Adipocyte (in vitro differentiated cells): ENCODE results near the gene RBM45.
A peak's percentile ranks its signal among the peaks of the same experiment; 100 is the strongest.
"Not testable (repeated sequence)": the region's sequence is repeated elsewhere in the genome, so short reads cannot be mapped to it uniquely, and the experiment has no call there.

Source experiments
- DNase-seq: peaks from one replicate; pipeline ENCODE4 v3.0.0-alpha.2; 2015; ENCODE audit warnings: low read depth
- H3K27me3 ChIP-seq: replicated peaks from 2 replicates; pipeline ENCODE4 v1.7.0; 2013; ENCODE audit warnings: mild to moderate bottlenecking, low read length, moderate library complexity; ENCODE audit not compliant: control insufficient read depth, insufficient read depth
- H3K36me3 ChIP-seq: 2 replicates; pipeline ENCODE4 v1.7.0; 2013; ENCODE audit warnings: low read length, mild to moderate bottlenecking, moderate library complexity; ENCODE audit not compliant: control insufficient read depth, insufficient read depth, severe bottlenecking
- H3K4me1 ChIP-seq: 2 replicates; pipeline ENCODE4 v1.7.0; 2013; ENCODE audit warnings: mild to moderate bottlenecking, low read length, moderate library complexity; ENCODE audit not compliant: control insufficient read depth, insufficient read depth
- H3K4me3 ChIP-seq: 2 replicates; pipeline ENCODE4 v1.7.0; 2013; ENCODE audit warnings: mild to moderate bottlenecking, low read length, moderate library complexity
- H3K9ac ChIP-seq: 2 replicates; pipeline ENCODE4 v1.7.0; 2013; ENCODE audit warnings: mild to moderate bottlenecking, low read length, moderate library complexity
- H3K9me3 ChIP-seq: 2 replicates; pipeline ENCODE4 v1.7.0; 2013; ENCODE audit warnings: mild to moderate bottlenecking, low read length, moderate library complexity; ENCODE audit not compliant: control insufficient read depth

The RBM45 gene

GRCh38 chr2:178075006-178075326 lies 37.3 kb upstream of the RBM45 start:
- H3K4me3 ChIP-seq = no peak overlapping the region
- no peak overlapping the region for H3K9ac ChIP-seq
- H3K4me1 ChIP-seq = peaks cover 8% of the 10 kb centered on the region
- H3K27me3 ChIP-seq = no peaks in the 10 kb centered on the region
- no peaks in the 10 kb centered on the region for H3K36me3 ChIP-seq
- no peak for DNase-seq
- peaks cover 8% of the 10 kb centered on the region for H3K9me3 ChIP-seq

- no peak overlapping the region for H3K9ac ChIP-seq
- no peaks in the 10 kb centered on the region for H3K36me3 ChIP-seq
- DNase-seq = no peak
- peaks cover 8% of the 10 kb centered on the region for H3K9me3 ChIP-seq
- H3K4me3 ChIP-seq = no peak overlapping the region
- no peaks in the 10 kb centered on the region for H3K27me3 ChIP-seq
- H3K4me1 ChIP-seq = peaks cover 8% of the 10 kb centered on the region
Observed at GRCh38 chr2:178076130-178076529, 36.1 kb upstream of the RBM45 start.

- H3K9ac ChIP-seq, H3K9me3 ChIP-seq, H3K4me3 ChIP-seq, H3K4me1 ChIP-seq, H3K36me3 ChIP-seq, H3K27me3 ChIP-seq, DNase-seq: not testable (repeated sequence)
Observed at GRCh38 chr2:178079279-178079678, 33.0 kb upstream of the RBM45 start.

GRCh38 chr2:178082408-178083045 lies 29.7 kb upstream of the RBM45 start:
- H3K4me1 ChIP-seq = no peaks in the 10 kb centered on the region
- H3K9ac ChIP-seq = no peak overlapping the region
- peaks cover 8% of the 10 kb centered on the region for H3K9me3 ChIP-seq
- no peaks in the 10 kb centered on the region for H3K27me3 ChIP-seq
- DNase-seq = no peak
- no peaks in the 10 kb centered on the region for H3K36me3 ChIP-seq
- H3K4me3 ChIP-seq = no peak overlapping the region

GRCh38 chr2:178084273-178084672 lies 28.0 kb upstream of the RBM45 start:
- Histone ChIP-seq H3K36me3 (no peaks in the 10 kb centered on the region), H3K4me1 (no peaks in the 10 kb centered on the region), H3K4me3 (no peak overlapping the region), H3K9me3 (peaks cover 5% of the 10 kb centered on the region), H3K27me3 (no peaks in the 10 kb centered on the region), H3K9ac (no peak overlapping the region)
- peak; percentile 58 for DNase-seq

- no peaks in the 10 kb centered on the region for H3K9me3 ChIP-seq
- H3K4me3 ChIP-seq = no peak overlapping the region
- H3K9ac ChIP-seq = no peak overlapping the region
- H3K36me3 ChIP-seq = no peaks in the 10 kb centered on the region
- no peaks in the 10 kb centered on the region for H3K27me3 ChIP-seq
- DNase-seq = no peak
- no peaks in the 10 kb centered on the region for H3K4me1 ChIP-seq
Observed at GRCh38 chr2:178088774-178089270, 23.4 kb upstream of the RBM45 start.

GRCh38 chr2:178093471-178093870 lies 18.8 kb upstream of the RBM45 start:
- no peaks in the 10 kb centered on the region for H3K27me3 ChIP-seq
- no peaks in the 10 kb centered on the region for H3K9me3 ChIP-seq
- H3K4me3 ChIP-seq = no peak overlapping the region
- no peaks in the 10 kb centered on the region for H3K36me3 ChIP-seq
- DNase-seq = no peak
- H3K9ac ChIP-seq = no peak overlapping the region
- H3K4me1 ChIP-seq = no peaks in the 10 kb centered on the region

- H3K9ac ChIP-seq = no peak overlapping the region
- no peaks in the 10 kb centered on the region for H3K9me3 ChIP-seq
- no peaks in the 10 kb centered on the region for H3K4me1 ChIP-seq
- H3K36me3 ChIP-seq = no peaks in the 10 kb centered on the region
- no peaks in the 10 kb centered on the region for H3K27me3 ChIP-seq
- no peak overlapping the region for H3K4me3 ChIP-seq
- DNase-seq = no peak
Observed at GRCh38 chr2:178101321-178102079, 10.7 kb upstream of the RBM45 start.

GRCh38 chr2:178105566-178105965 lies 6.7 kb upstream of the RBM45 start:
- H3K27me3 ChIP-seq = no peaks in the 10 kb centered on the region

GRCh38 chr2:178106053-178106452 lies 6.2 kb upstream of the RBM45 start:
- no peak overlapping the region for H3K4me3 ChIP-seq
- no peaks in the 10 kb centered on the region for H3K9me3 ChIP-seq
- no peaks in the 10 kb centered on the region for H3K4me1 ChIP-seq
- no peaks in the 10 kb centered on the region for H3K27me3 ChIP-seq
- DNase-seq = no peak
- H3K36me3 ChIP-seq = no peaks in the 10 kb centered on the region
- no peak overlapping the region for H3K9ac ChIP-seq

More at GRCh38 chr2:178105566-178105965, 6.7 kb upstream of the RBM45 start:
- DNase-seq = no peak
- Histone ChIP-seq H3K4me1 (no peaks in the 10 kb centered on the region), H3K9me3 (no peaks in the 10 kb centered on the region), H3K9ac (no peak overlapping the region), H3K36me3 (no peaks in the 10 kb centered on the region), H3K4me3 (no peak overlapping the region)

GRCh38 chr2:178108176-178108575 lies 4.1 kb upstream of the RBM45 start:
- H3K9ac ChIP-seq = no peak overlapping the region
- no peak overlapping the region for H3K4me3 ChIP-seq
- H3K27me3 ChIP-seq = no peaks in the 10 kb centered on the region
- no peak for DNase-seq
- H3K4me1 ChIP-seq = peaks cover 8% of the 10 kb centered on the region
- no peaks in the 10 kb centered on the region for H3K9me3 ChIP-seq
- no peaks in the 10 kb centered on the region for H3K36me3 ChIP-seq
